Esophagus (tissue), 2 donors: Measurements from ENCODE around the gene THBD. TPM values are rescaled to one million over a fixed set of nuclear protein-coding genes. Genes with fewer than 3 reads are reported as not detected.
A peak's percentile ranks its signal among the peaks of the same experiment; 100 is the strongest.

Experiments used
- H3K27ac ChIP-seq, 2 donors: one replicate each; pipeline ENCODE4 v1.5.1; 2013; ENCODE audit warnings: low read depth in 2 of 2, mild to moderate bottlenecking in 2 of 2, inconsistent platforms in 1 of 2, low read length in 1 of 2, moderate library complexity in 1 of 2
- H3K27me3 ChIP-seq, 2 donors: one replicate each; pipeline ENCODE4 v1.6.1; 2013; ENCODE audit warnings: low read length in 2 of 2, control low read depth in 1 of 2, mild to moderate bottlenecking in 1 of 2; ENCODE audit not compliant: insufficient read depth in 2 of 2, control insufficient read depth in 1 of 2
- H3K36me3 ChIP-seq, 2 donors: one replicate each; pipeline ENCODE4 v1.6.1; 2013; ENCODE audit warnings: low read length in 1 of 2; ENCODE audit not compliant: control insufficient read depth in 2 of 2, insufficient read depth in 2 of 2
- H3K4me1 ChIP-seq, 2 donors: one replicate each; pipeline ENCODE4 v1.6.1; 2013; ENCODE audit warnings: low read length in 1 of 2; ENCODE audit not compliant: control insufficient read depth in 2 of 2, insufficient read depth in 2 of 2
- H3K4me3 ChIP-seq, 2 donors: one replicate each; pipeline ENCODE4 v1.5.1; 2013; ENCODE audit warnings: low read length in 2 of 2, mild to moderate bottlenecking in 2 of 2, low read depth in 1 of 2, moderate library complexity in 1 of 2
- H3K9me3 ChIP-seq, 2 donors: one replicate each; pipeline ENCODE4 v1.6.1; 2013; ENCODE audit warnings: mild to moderate bottlenecking in 2 of 2, low read depth in 1 of 2, low read length in 1 of 2, moderate library complexity in 1 of 2; ENCODE audit not compliant: control insufficient read depth in 2 of 2, insufficient read depth in 1 of 2
- WGBS, 2 donors: extraction: QIAGEN DNeasy Blood & Tissue Kit; methylation state at CpG; one replicate each; pipeline ENCODE4 v1.1.7; 2013; 5-methylcytosine and 5-hydroxymethylcytosine counted together
- polyA plus RNA-seq, 2 donors: library from polyadenylated mRNA; stranded (reverse); fragments of 200-250 nt; gene quantifications; one replicate each; pipeline ENCODE4 v1.2.3, GENCODE V29; 2013
- donor health status: healthy with polysubstance abuse.
- donor health status: Bipolar disorder and iron deficiency.

Gene THBD
- polyA plus RNA-seq, 2 donors: 9.5 to 29.7 TPM

- WGBS, 2 donors: 52 to 76% methylated on average over 6 of the region's 6 CpGs
- H3K27me3 ChIP-seq: no peaks in the 10 kb centered on the region
- H3K9me3 ChIP-seq: no peaks in the 10 kb centered on the region
- no peak overlapping the region for H3K27ac ChIP-seq
- H3K36me3 ChIP-seq: no peaks in the 10 kb centered on the region
- no peak overlapping the region for H3K4me3 ChIP-seq
- H3K4me1 ChIP-seq: peaks cover 5 to 16% of the 10 kb centered on the region in 2 donors
These were observed 6.1 kb downstream of the THBD start for GRCh38 chr20:23043376-23043775.

DNA sequence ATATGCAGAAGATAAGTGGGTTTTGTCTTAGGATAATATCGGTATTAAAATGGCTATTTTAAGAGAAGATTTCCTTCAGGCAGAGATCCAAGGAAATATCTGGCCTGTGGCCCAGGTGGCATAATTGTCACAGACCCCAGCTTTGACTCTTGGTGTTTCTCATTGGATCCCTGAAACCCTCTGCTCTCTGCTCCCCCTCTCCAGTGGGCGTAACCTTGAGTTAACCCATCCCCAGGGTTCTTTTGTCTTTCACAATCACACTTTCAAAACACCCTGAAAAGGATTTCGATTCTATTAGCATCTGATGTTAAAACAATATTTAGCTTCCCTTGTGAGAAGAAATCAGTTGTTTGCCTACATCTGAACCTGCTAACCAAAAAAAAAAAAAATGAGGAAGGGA lies 7.2 kb downstream of the THBD start:
- H3K4me3 ChIP-seq: no peak overlapping the region
- H3K4me1 ChIP-seq: peaks cover 2 to 8% of the 10 kb centered on the region in 2 donors
- no peaks in the 10 kb centered on the region for H3K27me3 ChIP-seq
- no peaks in the 10 kb centered on the region for H3K9me3 ChIP-seq
- H3K27ac ChIP-seq: no peak overlapping the region
- WGBS, 2 donors: 54 to 60% methylated on average over 3 of the region's 3 CpGs
- no peaks in the 10 kb centered on the region for H3K36me3 ChIP-seq

DNA sequence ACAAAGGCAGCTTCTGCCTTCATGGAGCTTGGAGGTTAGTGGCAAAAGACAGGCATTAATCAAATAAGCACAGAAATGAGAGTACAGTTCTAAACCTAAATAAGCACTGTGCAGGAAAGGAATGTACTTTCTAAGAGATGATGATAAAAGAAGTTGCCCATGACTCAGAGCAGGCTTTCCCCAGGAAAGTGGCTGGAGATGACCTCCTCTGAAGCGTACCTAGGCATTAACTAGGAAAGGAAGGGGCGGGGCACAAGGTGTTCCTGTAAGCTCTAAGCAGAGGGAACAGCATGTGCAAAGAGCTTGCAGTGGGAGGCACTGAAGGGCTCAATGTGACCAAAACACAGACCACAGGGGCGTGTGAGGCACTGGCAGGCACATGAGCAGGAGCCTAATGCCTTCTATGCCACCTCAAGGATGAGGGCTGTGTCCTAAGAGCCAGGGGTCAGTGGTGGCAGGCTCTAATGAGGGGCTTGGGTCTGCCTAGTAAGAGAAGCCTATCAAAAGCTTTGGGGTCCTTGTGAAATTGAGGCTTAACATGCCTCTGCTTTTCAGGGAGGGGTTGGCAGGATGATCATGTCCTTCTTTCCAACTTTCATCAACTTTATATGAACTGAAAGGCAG lies 9.5 kb downstream of the THBD start:
- H3K9me3 ChIP-seq: peaks cover 0 to 4% of the 10 kb centered on the region in 2 donors
- peaks cover 0 to 4% of the 10 kb centered on the region in 2 donors for H3K27me3 ChIP-seq
- H3K4me3 ChIP-seq: no peak overlapping the region
- peaks cover 2 to 8% of the 10 kb centered on the region in 2 donors for H3K4me1 ChIP-seq
- H3K27ac ChIP-seq: no peak overlapping the region
- H3K36me3 ChIP-seq: no peaks in the 10 kb centered on the region
- 65 to 71% methylated on average over 3 of the region's 3 CpGs for WGBS, 2 donors

DNA sequence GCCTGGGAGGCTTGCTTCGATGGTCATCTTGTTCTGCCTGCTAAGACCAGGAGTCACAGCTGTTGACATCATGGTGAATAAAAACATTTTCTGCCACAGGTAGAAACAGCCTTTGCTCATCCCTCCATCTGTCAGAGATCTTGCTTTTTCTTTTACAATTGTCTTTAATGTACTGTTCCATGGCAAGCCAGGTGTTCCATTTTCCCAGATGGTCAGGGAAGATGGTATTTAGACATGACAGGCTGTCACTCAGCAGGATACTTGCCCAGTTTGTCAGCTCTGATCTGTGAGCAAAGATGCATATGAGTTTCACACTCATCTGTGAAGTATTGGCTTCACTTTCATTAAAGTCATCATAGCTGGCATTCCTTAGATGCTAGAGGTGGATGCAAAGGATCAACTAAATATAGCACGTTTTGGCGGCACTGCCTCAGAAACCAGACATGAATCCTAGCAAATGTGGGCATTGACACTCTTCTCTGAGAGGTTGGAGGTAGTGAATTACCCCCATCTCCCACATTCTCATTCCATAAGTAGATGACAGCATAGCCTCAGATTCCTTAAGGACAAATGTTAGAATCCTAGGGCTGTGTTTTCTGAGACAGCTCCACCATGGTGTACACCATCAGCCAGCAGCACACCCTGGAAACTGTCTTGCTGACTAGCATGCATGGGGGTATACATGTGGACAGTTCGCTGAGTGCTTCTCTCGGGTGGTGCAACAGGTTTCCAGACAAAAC lies 10.2 kb downstream of the THBD start:
- Histone ChIP-seq H3K4me1 (peaks cover 2 to 8% of the 10 kb centered on the region in 2 donors), H3K27me3 (peaks cover under 1 to 4% of the 10 kb centered on the region in 2 donors), H3K36me3 (no peaks in the 10 kb centered on the region), H3K9me3 (peaks cover 0 to 4% of the 10 kb centered on the region in 2 donors), H3K4me3 (no peak overlapping the region), H3K27ac (no peak overlapping the region)
- 84% methylated on average over 5 of the region's 5 CpGs for WGBS, 2 donors

DNA sequence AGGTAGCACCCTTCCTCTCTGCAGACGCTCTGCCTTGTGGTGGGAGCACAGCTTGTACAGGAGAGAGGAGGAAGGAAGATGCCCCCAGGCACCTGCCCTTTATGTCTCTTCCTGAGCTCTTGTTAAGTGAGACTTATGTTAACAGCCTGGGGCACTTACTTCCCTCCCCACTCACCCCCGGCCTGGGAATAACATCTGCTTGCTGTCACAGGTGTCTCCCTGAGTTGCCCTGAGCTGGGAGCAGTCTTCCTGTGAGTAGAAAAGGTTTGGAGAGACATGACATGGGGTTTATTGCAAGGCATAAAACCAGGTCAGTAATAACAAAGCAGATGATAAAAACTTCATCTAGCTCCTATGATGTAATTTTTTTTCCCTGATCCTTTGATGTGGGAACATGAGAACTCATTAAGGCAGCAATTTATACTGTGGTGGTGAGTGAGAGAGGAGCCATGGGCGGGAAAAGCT lies 12.4 kb downstream of the THBD start:
- WGBS, 2 donors: 30 to 32% methylated on average over 2 to 3 of the region's 3 CpGs
- Histone ChIP-seq H3K27ac (no peak overlapping the region), H3K36me3 (no peaks in the 10 kb centered on the region), H3K4me1 (peaks cover 0 to 8% of the 10 kb centered on the region in 2 donors), H3K27me3 (peaks cover 3 to 4% of the 10 kb centered on the region in 2 donors), H3K9me3 (peaks cover 0 to 4% of the 10 kb centered on the region in 2 donors), H3K4me3 (no peak overlapping the region)

GRCh38 chr20:23036371-23036770 lies 13.1 kb downstream of the THBD start:
- Histone ChIP-seq H3K9me3 (peaks cover 0 to 4% of the 10 kb centered on the region in 2 donors), H3K4me3 (no peak overlapping the region), H3K36me3 (no peaks in the 10 kb centered on the region), H3K27ac (no peak overlapping the region), H3K27me3 (peaks cover 3 to 4% of the 10 kb centered on the region in 2 donors), H3K4me1 (peaks cover 0 to 8% of the 10 kb centered on the region in 2 donors)
- WGBS, 2 donors: 96 to 97% methylated on average over 11 of the region's 11 CpGs

- 93 to 94% methylated on average over 41 of the region's 41 CpGs for WGBS, 2 donors
- no peak overlapping the region for H3K4me3 ChIP-seq
- H3K9me3 ChIP-seq: peaks cover 0 to 4% of the 10 kb centered on the region in 2 donors
- peaks cover 3 to 6% of the 10 kb centered on the region in 2 donors for H3K27me3 ChIP-seq
- H3K27ac ChIP-seq: no peak overlapping the region
- H3K4me1 ChIP-seq: peaks cover 0 to 8% of the 10 kb centered on the region in 2 donors
- H3K36me3 ChIP-seq: no peaks in the 10 kb centered on the region
These were observed 13.7 kb downstream of the THBD start for GRCh38 chr20:23035731-23036130.

DNA sequence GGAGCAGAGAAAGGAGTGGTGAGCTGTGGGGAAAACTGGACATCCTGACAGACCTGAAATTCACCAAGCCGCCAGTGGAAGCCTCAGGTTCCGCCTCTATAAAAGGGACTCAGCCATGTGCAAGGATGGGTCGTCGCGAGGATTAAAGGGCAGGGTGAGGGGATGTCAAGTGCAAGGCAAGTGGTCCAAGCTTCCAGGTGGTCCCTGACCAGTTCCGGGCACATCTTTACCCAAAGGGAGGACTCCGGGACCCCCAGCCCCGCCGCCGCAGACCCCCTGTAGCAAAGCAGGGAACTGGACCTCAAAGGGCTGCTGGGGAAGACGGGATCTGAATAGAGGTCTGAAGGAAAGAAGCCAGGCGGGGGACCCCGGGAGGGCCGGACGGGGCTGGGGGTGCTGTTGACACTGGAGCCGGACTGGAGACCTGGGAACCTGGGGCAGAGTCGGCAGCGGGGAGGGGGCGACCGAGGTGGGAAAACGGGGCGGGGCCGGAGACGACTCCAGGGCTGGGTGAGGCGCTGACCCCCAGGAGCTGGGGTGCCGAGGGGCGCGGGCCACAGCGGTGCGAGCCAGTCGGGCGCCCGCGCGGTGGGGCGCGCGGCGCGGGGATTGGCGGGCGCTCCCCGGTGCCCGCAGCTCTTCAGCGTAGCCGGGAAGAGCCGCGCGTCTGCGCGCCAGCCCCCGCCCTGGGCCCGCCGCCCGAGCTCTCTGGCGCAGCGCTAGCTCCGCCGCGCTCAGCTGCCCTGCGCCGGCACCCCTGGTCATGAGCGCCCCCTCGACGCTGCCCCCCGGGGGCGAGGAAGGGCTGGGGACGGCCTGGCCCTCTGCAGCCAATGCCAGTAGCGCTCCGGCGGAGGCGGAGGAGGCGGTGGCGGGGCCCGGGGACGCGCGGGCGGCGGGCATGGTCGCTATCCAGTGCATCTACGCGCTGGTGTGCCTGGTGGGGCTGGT lies 14.5 kb downstream of the THBD start, which contains the start of gene SSTR4:
Gene SSTR4, plus strand, starts transcription at position 592 of the 951 bp plus-strand sequence. Its CDS starts 172 bp downstream, at position 764.
- Histone ChIP-seq H3K4me3 (peak within 1 kb of the TSS; percentile 13 to 23), H3K27me3 (peaks cover 3 to 6% of the 10 kb centered on the region in 2 donors), H3K36me3 (no peaks in the 10 kb centered on the region), H3K4me1 (peaks cover 0 to 6% of the 10 kb centered on the region in 2 donors), H3K27ac (no peak within 1 kb of the TSS), H3K9me3 (peaks cover 0 to 4% of the 10 kb centered on the region in 2 donors)
- 21 to 35% methylated on average over 37 to 83 of the region's 83 CpGs for WGBS, 2 donors

DNA sequence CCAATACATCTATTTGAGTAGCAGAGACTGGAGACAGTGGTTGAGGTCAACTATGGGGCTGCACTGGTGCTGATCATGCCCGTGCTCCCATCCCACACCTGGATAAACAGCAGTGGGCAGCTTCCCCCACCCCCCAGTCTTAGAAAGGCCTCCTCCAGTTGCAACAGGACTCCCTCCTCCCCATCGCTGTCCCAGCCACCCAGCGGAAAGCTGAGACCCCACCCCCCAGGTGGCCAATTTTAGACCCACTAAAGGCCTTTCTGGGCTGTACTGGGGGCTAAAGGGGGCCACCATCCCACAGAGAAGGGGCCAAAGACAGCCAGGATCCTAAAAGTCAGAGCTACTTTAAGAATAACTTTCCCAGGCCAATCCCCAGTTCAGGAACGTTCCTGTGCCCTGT lies 15.6 kb downstream of the THBD start:
- no peak overlapping the region for H3K27ac ChIP-seq
- H3K4me1 ChIP-seq: peaks cover 0 to 2% of the 10 kb centered on the region in 2 donors
- H3K36me3 ChIP-seq: no peaks in the 10 kb centered on the region
- no peak overlapping the region for H3K4me3 ChIP-seq
- H3K9me3 ChIP-seq: peaks cover 0 to 4% of the 10 kb centered on the region in 2 donors
- 67 to 90% methylated on average over 4 of the region's 4 CpGs for WGBS, 2 donors
- H3K27me3 ChIP-seq: peaks cover 3 to 6% of the 10 kb centered on the region in 2 donors
